GM12892 (cell line): Measurements from ENCODE around the gene P2RY14.

Experiments used
- POLR2A ChIP-seq: IDR thresholded peaks from 2 replicates; pipeline ENCODE4 v1.6.1; 2011; ENCODE audit warnings: low read depth, low read length, control low read depth
- POLR2AphosphoS5 ChIP-seq: IDR thresholded peaks from 2 replicates; pipeline ENCODE4 v1.6.1; 2011; ENCODE audit warnings: low read depth, low read length, control low read depth
- TAF1 ChIP-seq: IDR thresholded peaks from 2 replicates; pipeline ENCODE4 v1.6.1; 2011; ENCODE audit warnings: low read depth, mild to moderate bottlenecking, control low read depth, low read length, borderline replicate concordance

- TF ChIP-seq POLR2AphosphoS5 (no peak), POLR2A (no peak), TAF1 (no peak)
Measured at GRCh38 chr3:151303751-151304150, 25.4 kb upstream of the P2RY14 start.
